22Rv1 (cell line): ENCODE measurements around the gene CKS2.

Source experiments
- H3K27ac ChIP-seq: fragments of 450-650 bp; 2 replicates; pipeline ENCODE4 v1.5.1; 2017
- ZFX ChIP-seq: fragments of 450-650 bp; IDR thresholded peaks from 2 replicates; pipeline ENCODE4 v1.6.1; 2017; ENCODE audit warnings: antibody characterized with exemption, borderline replicate concordance
- TF ChIP-seq, protein P1 (sequence below): fragments of 450-650 bp; IDR thresholded peaks from 2 replicates; pipeline ENCODE4 v1.5.1; 2017; ENCODE audit warnings: mild to moderate bottlenecking

The CKS2 gene

DNA sequence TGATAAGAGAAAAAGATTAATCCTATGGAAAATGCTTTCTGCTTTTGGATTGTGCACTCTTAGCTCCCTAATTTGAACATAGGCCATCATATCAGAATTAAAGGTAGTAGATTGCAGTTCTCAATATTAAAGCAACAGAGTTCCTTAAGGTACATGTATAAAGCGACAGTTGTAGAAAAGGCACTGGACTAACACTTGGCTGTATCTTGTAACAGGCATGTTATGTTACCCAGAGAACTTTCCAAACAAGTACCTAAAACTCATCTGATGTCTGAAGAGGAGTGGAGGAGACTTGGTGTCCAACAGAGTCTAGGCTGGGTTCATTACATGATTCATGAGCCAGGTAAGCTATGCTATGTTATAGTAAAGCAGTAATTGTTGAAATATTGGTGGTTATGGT is 4.0 kb downstream of the CKS2 start:
- peak overlapping the region; percentile 97 for H3K27ac ChIP-seq
- TF ChIP-seq ZFX, result no peak
- TF ChIP-seq, protein P1, sequence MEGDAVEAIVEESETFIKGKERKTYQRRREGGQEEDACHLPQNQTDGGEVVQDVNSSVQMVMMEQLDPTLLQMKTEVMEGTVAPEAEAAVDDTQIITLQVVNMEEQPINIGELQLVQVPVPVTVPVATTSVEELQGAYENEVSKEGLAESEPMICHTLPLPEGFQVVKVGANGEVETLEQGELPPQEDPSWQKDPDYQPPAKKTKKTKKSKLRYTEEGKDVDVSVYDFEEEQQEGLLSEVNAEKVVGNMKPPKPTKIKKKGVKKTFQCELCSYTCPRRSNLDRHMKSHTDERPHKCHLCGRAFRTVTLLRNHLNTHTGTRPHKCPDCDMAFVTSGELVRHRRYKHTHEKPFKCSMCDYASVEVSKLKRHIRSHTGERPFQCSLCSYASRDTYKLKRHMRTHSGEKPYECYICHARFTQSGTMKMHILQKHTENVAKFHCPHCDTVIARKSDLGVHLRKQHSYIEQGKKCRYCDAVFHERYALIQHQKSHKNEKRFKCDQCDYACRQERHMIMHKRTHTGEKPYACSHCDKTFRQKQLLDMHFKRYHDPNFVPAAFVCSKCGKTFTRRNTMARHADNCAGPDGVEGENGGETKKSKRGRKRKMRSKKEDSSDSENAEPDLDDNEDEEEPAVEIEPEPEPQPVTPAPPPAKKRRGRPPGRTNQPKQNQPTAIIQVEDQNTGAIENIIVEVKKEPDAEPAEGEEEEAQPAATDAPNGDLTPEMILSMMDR, result no peak

DNA sequence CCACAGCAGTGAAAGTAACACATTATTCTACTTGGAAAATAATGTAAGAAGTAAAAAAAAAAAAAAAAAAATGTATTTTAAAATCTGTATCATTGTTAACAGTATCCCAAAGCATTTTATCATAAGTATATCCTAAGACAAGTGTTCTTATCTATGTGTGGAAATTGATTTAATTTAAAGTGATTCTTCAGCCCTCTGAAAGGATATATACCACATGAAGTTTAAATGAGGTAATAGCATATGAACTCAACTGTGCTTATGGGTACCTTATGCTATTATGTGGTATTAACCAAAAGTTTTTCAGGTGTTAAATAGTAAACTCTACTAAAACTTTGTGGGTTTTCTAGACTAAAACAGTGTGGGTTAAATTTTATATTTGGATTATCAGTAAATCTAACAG is 4.5 kb downstream of the CKS2 start:
- H3K27ac ChIP-seq, result peak overlapping the region; percentile 97
- no peak for TF ChIP-seq ZFX
- TF ChIP-seq, protein P1, result no peak

DNA sequence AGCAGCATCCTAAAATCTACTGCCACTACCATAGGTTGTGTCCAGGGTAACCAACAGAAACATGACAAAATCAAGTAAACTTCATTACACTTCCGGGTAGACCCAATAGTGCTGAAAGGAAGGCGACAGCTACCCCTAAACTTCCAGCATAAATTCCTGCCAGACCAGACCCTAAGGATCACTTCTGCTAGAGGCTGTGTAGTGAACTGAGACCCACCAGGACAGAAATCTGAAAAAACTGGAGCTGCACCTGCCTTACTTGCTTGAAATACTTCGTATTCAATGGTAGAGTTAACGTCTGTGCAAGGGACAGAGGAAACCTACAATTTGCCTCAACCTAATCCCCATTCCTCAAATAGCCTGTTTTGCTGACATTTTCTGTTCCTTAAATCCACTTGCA is 6.3 kb downstream of the CKS2 start:
- peak overlapping the region; percentile 97 for H3K27ac ChIP-seq
- no peak for TF ChIP-seq ZFX
- TF ChIP-seq, protein P1, result no peak

DNA sequence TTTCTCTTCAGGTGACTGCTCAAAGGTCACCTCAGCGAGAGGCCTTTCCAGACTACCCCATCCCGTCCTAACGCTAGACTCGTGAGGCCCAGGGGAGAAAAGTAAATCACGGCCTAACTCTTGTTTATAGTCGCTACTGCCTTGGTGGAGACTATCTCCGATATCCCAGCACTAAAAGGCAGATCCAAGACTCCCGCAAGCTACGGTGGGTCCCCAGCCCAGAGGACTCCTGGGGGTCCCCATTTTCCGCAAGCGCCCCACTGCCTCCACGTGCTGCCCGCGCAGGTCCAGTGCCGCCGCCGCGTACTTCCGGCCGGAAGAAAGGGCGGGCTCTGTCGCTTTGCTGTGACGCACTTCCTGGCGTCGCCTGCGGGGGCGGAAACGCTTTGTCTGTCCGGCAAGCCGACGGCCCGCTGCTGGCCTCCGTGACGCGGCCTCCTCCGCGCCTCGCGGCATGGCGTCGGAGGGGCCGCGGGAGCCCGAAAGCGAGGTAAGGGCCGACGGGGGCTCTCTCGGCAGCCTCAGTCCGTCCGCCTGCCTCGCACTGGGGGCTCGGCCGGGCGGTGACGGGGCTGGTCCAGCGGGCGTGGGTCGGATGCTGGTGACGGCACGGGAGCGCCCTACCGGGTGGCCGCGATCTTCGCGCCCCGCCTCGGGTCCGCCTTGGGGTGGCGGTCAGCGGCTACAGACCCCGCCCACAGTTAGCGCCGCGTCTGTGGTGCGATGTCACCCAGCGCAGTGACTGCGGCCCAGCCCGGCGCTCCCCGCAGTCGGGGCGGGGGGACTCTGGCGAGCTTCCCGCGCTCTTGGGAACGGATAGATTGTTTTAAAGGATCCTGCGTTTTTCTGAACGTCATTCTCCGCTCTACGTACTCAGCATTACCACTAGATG is 7.4 kb downstream of the CKS2 start, which contains the start of gene SECISBP2:
Gene SECISBP2 (plus strand): TSS at position 378 of the 892 bp plus-strand sequence. CDS start 77 bp downstream, at position 455.
- peak within 1 kb of the TSS; percentile 97 for H3K27ac ChIP-seq
- TF ChIP-seq, protein P1, result peak; percentile 88
- TF ChIP-seq ZFX, result no peak

DNA sequence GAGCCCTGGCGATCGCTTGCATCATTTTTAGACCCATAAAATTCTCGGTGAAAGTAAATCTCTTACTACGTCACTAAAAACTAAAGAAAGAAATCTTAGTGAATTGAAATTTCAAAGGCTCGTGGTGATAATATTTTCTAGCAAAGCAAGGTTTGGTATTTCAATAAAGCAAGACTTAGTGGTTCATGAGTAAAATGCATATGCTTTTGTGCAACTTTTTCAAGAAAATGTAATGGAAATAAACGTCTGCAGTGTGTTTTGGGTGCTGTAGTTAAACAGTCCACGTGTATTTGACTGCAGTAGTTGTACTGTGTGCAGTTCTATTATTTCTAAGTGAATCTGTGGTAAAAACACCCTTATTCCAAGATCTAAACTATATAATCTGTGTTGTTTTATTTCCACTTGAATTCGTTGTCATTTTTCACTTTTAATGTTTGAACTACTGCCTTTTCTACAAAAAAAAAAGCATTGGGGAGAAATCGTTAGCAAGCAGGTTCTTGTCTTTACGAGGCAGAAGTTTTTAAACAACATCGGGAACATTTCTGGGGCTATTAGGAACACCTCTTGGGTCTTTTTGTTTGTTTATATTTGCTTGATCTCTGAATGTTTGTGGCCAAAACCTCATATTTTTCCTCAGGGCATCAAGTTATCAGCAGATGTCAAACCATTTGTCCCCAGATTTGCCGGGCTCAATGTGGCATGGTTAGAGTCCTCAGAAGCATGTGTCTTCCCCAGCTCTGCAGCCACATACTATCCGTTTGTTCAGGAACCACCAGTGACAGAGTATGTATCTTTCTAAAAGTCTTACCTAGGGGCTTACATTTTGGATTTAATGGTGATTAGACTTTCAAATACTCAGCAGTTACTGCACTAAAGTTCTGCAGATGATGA is 8.3 kb downstream of the CKS2 start:
- TF ChIP-seq ZFX, result no peak
- TF ChIP-seq, protein P1, result peak; percentile 52
- peak overlapping the region; percentile 97 for H3K27ac ChIP-seq

DNA sequence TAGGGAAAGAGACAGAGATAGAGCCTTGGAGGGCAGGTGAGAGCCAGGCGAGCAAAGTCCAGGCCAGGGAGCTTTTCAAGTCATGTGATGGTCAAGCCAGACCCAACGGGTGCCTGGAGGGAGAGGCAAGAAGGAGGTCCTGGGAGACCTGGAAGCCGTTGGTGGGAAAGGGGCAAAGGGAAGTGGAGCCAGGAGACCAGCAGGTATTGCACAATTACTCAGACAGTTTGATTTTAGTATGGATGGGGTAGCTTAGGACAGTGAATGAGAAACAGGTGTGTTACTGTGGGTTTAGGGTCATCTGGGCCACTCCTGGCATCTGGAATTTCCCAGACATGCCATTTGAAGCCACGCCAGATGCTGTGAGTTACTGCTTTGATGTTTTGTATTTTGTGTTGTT is 12.4 kb downstream of the CKS2 start:
- H3K27ac ChIP-seq, result no peak overlapping the region
- no peak for TF ChIP-seq ZFX
- TF ChIP-seq, protein P1, result no peak

DNA sequence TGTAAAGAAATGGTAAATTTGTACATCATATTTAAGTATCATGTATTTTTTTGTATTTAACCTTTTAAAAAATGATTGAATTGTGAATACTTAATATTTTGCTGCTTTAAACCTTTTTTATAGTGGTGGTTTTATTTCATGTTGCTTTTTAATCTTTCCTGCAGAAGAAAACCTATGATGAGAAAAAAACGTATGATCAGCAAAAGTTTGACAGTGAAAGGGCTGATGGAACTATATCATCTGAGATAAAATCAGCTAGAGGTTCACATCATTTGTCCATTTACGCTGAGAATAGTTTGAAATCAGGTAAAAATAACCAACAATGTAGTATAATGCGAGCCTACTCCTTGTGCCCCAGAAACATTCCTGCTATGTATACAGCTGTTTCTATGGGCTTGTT is 14.7 kb downstream of the CKS2 start:
- H3K27ac ChIP-seq, result no peak overlapping the region
- TF ChIP-seq, protein P1, result no peak
- TF ChIP-seq ZFX, result no peak
